T-helper 17 cell (primary cell): Measurements from ENCODE around the gene FRMD3. TPM values are rescaled to one million over a fixed set of nuclear protein-coding genes. Genes with fewer than 3 reads are reported as not detected.

ENCODE experiments used
- ATAC-seq: fragments of 150-1000 bp; cut with Tn5 transposase; 2 replicates; pipeline ENCODE4 v1.10.0; 2021; ENCODE audit warnings: mild to moderate bottlenecking, moderate library complexity
- DNase-seq, 3 donors: peaks; one replicate each; pipeline versions ENCODE4 v3.0.0 to v3.0.0-alpha.2; 2020 to 2021
- H3K9me3 ChIP-seq: one replicate; pipeline ENCODE4 v1.7.0; 2013; ENCODE audit warnings: low read length, mild to moderate bottlenecking; ENCODE audit not compliant: control insufficient read depth, poor library complexity, severe bottlenecking
- H3K27ac Mint-ChIP-seq: one replicate; pipeline ENCODE4 v1.8.0; 2022; ENCODE audit warnings: mild to moderate bottlenecking, moderate library complexity, mixed read lengths
- H3K27me3 Mint-ChIP-seq: one replicate; pipeline ENCODE4 v1.8.0; 2022; ENCODE audit warnings: mixed read lengths
- H3K36me3 Mint-ChIP-seq: one replicate; pipeline ENCODE4 v1.8.0; 2022; ENCODE audit warnings: low read depth, mixed read lengths
- H3K4me1 Mint-ChIP-seq: one replicate; pipeline ENCODE4 v1.8.0; 2022; ENCODE audit warnings: mild to moderate bottlenecking, mixed read lengths
- H3K4me3 Mint-ChIP-seq: one replicate; pipeline ENCODE4 v1.8.0; 2022; ENCODE audit warnings: mild to moderate bottlenecking, moderate library complexity, mixed read lengths
- total RNA-seq, 4 donors: library from RNA in 2 of 4; stranded (reverse) in 2 of 4; gene quantifications; one replicate each; pipeline ENCODE4 v1.2.3 and lab custom pipeline; 2022 to 2026

Gene FRMD3
- total RNA-seq, 2 donors from 2014 or later, result 1.4 to 18.9 TPM

DNA sequence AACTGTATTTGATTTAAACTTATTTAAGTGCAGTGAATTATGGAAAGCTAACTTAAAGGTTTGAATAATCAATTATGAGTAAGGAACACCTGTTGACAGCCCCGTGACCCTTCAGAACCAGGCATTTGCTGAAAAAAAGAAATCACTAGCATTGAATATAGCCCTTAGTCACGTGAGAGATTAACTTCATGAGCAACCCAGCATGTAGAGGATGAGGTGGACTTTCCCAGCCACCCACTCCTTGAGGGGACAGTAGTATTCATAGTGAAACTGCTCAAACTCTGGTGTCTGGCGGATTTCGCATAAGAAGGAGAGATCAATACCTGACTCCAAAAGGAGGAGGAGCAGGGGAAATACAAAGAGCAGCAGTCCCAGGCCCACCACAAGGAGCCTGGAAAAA, 290.5 kb downstream of the FRMD3 start:
- Mint-ChIP-seq H3K36me3 (no peaks in the 10 kb centered on the region), H3K4me1 (no peaks in the 10 kb centered on the region), H3K27ac (no peak overlapping the region), H3K4me3 (no peak overlapping the region), H3K27me3 (no peaks in the 10 kb centered on the region)
- no peak for DNase-seq
- H3K9me3 ChIP-seq, result peaks cover 9% of the 10 kb centered on the region
- no peak for ATAC-seq

DNA sequence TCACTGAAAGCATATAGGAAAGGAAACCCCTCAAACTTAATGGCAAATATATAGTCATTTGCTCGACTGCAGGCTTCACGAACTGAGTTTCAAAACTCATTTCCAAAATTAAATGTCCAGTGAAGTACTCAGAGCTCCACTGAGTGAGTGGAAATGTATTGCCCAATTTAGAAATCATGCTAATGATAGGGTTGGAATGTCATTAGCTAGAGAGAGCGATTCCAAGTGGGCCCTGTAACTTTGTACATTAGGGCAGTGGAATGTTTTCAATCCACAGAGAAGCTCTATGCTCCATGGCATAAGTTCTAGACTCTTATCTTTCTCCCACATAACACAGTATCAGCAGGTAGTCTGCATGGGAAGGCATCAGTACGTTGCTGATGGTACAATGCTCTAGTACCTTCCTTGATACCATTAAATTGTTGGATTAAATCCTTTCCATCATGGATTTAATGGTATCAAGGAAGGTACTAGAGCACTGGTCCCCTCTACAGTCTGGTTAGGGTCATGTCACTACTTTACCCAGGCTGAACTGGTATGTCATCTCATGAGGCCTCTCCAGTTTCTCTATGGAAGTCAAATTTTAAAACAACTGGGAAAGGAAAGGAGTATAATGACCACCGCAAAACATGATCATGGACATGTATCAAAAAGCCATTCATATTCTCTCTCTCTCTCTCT, 292.1 kb downstream of the FRMD3 start:
- Mint-ChIP-seq H3K27ac (no peak overlapping the region), H3K27me3 (no peaks in the 10 kb centered on the region)

DNA sequence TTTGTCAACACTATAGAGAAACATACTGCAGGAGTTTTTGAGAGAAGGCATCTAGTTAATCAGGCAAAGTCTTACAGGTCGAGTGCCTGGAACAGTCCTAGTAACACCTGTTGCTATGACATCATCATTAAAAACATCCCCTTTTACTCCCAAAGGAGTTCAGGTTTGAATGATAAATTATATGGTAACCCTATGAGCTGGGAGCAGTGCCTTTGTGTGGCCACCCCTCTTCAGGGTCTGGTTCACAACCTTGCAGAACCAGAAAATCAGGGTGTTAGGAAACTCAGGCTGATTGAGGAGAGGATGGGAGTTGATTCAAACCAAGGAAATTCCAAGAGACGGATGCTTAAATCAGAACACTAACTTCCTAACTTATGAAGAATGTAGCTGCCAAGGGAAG, 296.1 kb downstream of the FRMD3 start:
- no peaks in the 10 kb centered on the region for H3K27me3 Mint-ChIP-seq
- H3K36me3 Mint-ChIP-seq, result no peaks in the 10 kb centered on the region
- ATAC-seq (no peak), DNase-seq (no peak)
- no peak overlapping the region for H3K27ac Mint-ChIP-seq
- no peaks in the 10 kb centered on the region for H3K9me3 ChIP-seq
- no peaks in the 10 kb centered on the region for H3K4me1 Mint-ChIP-seq
- no peak overlapping the region for H3K4me3 Mint-ChIP-seq

More for the DNA sequence above, 292.1 kb downstream of the FRMD3 start:
- Mint-ChIP-seq H3K4me1 (no peaks in the 10 kb centered on the region), H3K4me3 (no peak overlapping the region), H3K36me3 (no peaks in the 10 kb centered on the region)
- DNase-seq, result no peak
- no peak for ATAC-seq
- H3K9me3 ChIP-seq, result no peaks in the 10 kb centered on the region

- Mint-ChIP-seq H3K36me3 (no peaks in the 10 kb centered on the region), H3K27ac (no peak overlapping the region), H3K27me3 (no peaks in the 10 kb centered on the region), H3K4me1 (no peaks in the 10 kb centered on the region), H3K4me3 (no peak overlapping the region)
- ATAC-seq (no peak), DNase-seq (no peak)
- no peaks in the 10 kb centered on the region for H3K9me3 ChIP-seq
These were observed 297.5 kb downstream of the FRMD3 start for GRCh38 chr9:83240671-83241070.

DNA sequence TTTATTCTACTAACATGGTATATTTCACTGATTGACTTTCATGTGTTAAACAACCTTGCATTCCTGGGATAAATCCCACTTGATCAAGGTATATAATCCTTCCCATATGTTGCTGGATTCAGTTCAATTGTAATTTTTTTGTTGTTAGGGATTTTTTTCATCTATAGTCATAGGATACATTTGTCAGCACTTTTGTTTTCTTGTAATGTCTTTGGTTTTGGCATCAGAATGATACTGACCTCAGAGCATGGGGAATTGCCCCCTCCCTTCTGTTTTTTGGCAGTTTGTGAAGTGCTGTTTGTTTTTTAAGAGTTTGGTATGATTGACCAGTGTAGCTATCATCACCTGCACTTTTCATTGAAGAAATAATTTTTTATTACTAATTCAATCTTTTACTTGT, 298.5 kb downstream of the FRMD3 start:
- H3K4me3 Mint-ChIP-seq, result no peak overlapping the region
- no peaks in the 10 kb centered on the region for H3K4me1 Mint-ChIP-seq
- no peak overlapping the region for H3K27ac Mint-ChIP-seq
- H3K27me3 Mint-ChIP-seq, result no peaks in the 10 kb centered on the region
- DNase-seq (no peak), ATAC-seq (no peak)
- H3K9me3 ChIP-seq, result no peaks in the 10 kb centered on the region
- no peaks in the 10 kb centered on the region for H3K36me3 Mint-ChIP-seq

GRCh38 chr9:83238871-83239640, 299.1 kb downstream of the FRMD3 start:
- ATAC-seq (no peak), DNase-seq (no peak)
- no peaks in the 10 kb centered on the region for H3K9me3 ChIP-seq
- Mint-ChIP-seq H3K27ac (no peak overlapping the region), H3K4me1 (no peaks in the 10 kb centered on the region), H3K4me3 (no peak overlapping the region), H3K27me3 (no peaks in the 10 kb centered on the region), H3K36me3 (no peaks in the 10 kb centered on the region)

DNA sequence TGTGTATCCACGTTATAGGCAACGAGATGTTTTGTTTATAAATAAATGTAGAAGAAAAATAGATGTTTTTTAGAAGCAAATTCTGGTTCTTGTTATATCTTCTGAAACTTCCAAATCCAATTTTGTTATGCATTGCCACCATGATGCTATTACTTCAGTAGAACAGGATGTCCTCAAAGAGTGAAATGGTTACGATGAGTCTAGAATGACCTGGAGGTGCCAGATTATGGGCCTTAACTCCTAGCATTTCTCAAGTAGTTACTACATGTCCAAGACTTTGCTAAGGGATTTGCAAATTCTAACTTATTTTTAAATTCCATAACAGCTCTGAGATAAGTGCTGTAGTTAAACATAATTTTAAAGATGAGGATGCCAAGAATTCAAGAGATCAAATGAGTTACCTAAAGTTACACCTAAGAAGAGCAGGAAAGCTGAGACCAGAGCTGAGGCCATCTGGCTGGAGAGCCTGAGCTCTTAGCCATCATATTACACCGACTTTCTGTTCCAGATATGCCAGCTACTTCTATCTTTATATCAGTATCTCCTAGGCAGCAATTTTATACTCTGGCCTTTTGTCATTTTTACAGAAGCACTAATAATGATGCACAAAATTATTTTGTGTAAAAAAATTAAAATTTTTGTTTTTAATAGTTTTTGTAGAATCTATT, 302.0 kb downstream of the FRMD3 start:
- Mint-ChIP-seq H3K36me3 (no peaks in the 10 kb centered on the region), H3K4me1 (no peaks in the 10 kb centered on the region), H3K27me3 (peaks cover 8% of the 10 kb centered on the region)

DNA sequence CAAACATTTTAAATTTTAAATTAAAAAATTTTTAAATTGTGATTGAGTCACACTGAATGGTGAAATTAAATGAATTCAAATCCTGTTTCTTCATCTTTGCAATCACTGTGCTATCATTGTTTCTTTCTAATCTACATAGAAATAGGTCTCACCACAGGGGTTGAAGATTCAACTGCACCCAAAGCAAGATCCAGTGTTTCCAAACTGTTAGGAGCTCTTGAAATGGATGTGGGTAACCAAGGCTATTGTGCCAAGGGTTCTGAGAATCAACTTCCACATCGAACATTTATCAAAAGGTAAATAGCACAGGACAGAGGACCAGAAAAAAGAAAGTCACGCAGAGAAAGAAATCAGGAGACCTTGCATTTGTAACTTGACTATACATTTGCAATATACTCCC, 302.7 kb downstream of the FRMD3 start:
- Mint-ChIP-seq H3K27me3 (peaks cover 8% of the 10 kb centered on the region), H3K27ac (no peak overlapping the region), H3K36me3 (no peaks in the 10 kb centered on the region), H3K4me1 (no peaks in the 10 kb centered on the region), H3K4me3 (no peak overlapping the region)
- DNase-seq, result no peak
- no peak for ATAC-seq
- H3K9me3 ChIP-seq, result no peaks in the 10 kb centered on the region

More for the DNA sequence above, 302.0 kb downstream of the FRMD3 start:
- DNase-seq, result no peak
- H3K9me3 ChIP-seq, result no peaks in the 10 kb centered on the region
- no peak for ATAC-seq
- Mint-ChIP-seq H3K27ac (no peak overlapping the region), H3K4me3 (no peak overlapping the region)

GRCh38 chr9:83234541-83234940, 303.7 kb downstream of the FRMD3 start:
- Mint-ChIP-seq H3K27ac (no peak overlapping the region), H3K4me1 (no peaks in the 10 kb centered on the region), H3K4me3 (no peak overlapping the region), H3K36me3 (no peaks in the 10 kb centered on the region), H3K27me3 (peaks cover 8% of the 10 kb centered on the region)
- ATAC-seq (no peak), DNase-seq (no peak)
- no peaks in the 10 kb centered on the region for H3K9me3 ChIP-seq

DNA sequence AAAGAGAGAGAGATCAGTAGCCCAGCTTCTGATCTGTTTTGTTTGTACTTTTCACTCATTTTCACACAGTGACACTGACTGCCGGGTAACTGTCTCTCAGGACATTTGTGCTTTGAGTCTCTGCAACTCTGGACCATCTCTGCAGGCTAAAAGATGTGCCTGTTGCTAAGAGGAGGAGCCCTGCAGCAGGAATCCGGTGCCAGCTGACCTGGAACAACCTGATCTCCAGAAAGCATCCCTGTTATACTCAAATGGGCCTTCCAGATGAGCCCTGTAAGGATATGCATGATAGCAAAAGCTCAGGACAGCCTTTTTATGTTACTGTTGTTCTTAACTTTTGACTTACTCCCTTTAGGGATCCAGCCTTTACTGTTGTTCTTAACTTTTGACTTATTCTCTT, 304.6 kb downstream of the FRMD3 start:
- Mint-ChIP-seq H3K4me3 (no peak overlapping the region), H3K27me3 (peaks cover 8% of the 10 kb centered on the region), H3K27ac (no peak overlapping the region), H3K36me3 (no peaks in the 10 kb centered on the region), H3K4me1 (no peaks in the 10 kb centered on the region)
- no peak for ATAC-seq
- DNase-seq, result no peak
- no peaks in the 10 kb centered on the region for H3K9me3 ChIP-seq

DNA sequence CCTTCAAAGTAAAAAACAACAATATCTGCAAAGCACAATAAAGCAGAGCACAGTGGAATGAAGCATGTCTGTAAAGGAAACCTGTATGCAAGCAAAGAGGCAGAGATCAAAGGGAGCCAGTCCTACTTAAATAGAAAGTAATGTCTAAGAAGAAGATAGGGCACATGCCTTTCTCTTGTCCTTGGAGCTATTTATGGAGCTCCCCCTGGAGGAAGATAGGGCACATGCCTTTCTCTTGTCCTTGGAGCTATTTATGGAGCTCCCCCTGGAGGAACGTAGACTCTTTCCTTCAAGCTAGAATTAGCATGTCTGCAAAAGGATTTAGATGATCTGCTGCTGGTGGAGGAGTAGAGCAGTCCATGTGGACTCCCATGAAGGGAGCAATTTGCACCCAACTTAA, 307.2 kb downstream of the FRMD3 start:
- Mint-ChIP-seq H3K4me3 (no peak overlapping the region), H3K27ac (no peak overlapping the region), H3K36me3 (no peaks in the 10 kb centered on the region), H3K4me1 (no peaks in the 10 kb centered on the region), H3K27me3 (peaks cover 8% of the 10 kb centered on the region)
- no peak for ATAC-seq
- H3K9me3 ChIP-seq, result no peaks in the 10 kb centered on the region
- no peak for DNase-seq

DNA sequence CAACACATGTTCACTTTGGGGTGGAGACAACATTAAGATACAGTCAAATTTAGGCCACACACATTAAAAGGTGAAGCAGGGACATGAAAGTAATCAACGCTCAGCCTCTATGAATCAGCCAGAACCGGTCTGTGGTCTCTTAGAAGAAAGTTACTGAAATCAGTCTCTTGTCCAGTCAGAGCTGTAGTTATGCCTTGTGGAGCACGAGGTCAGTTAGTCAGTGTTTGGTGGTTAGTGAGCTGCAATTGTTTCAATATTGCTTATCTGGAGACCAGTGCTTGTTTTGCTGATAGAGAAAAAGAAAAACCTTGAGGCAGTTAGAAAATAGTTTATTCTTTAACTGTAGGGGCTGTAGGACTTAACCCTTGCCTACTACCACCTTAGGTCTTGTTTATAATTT, 317.5 kb downstream of the FRMD3 start:
- Mint-ChIP-seq H3K27me3 (peaks cover 38% of the 10 kb centered on the region), H3K36me3 (no peaks in the 10 kb centered on the region), H3K4me1 (peaks cover 3% of the 10 kb centered on the region), H3K27ac (no peak overlapping the region), H3K4me3 (no peak overlapping the region)
- H3K9me3 ChIP-seq, result no peaks in the 10 kb centered on the region
- no peak for ATAC-seq
- no peak for DNase-seq

DNA sequence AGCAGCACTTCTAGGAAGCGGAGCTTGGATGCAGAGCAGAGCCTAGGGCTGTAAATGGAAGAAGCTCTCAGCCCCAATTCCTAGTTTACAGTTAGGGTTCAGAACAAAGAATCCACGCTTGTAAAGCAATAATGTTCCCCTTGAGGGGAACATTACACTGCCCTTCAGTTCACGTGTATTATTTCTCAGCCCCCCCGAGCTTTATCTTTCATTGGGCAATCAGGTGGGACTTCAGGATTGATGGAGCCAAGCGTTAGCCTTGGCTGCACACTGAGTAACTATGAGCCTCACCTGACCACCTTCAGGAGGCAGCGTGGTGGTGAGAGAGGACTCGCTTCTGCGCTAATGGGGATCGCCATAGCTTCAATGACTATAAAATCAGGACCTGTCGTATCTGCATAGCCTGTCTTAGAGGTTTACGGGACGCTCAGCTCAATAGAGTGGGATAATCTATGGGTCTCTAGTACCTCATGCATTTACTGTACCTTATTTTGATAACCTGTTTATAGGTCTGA, 318.2 kb downstream of the FRMD3 start:
- Mint-ChIP-seq H3K36me3 (no peaks in the 10 kb centered on the region), H3K4me1 (peaks cover 3% of the 10 kb centered on the region), H3K27me3 (peaks cover 38% of the 10 kb centered on the region), H3K27ac (no peak overlapping the region), H3K4me3 (peak overlapping the region; percentile 46)
- ATAC-seq (no peak), DNase-seq (no peak)
- no peaks in the 10 kb centered on the region for H3K9me3 ChIP-seq
